ENCODE data around the gene RPL7L1. TPM values are rescaled to one million over a fixed set of nuclear protein-coding genes. Genes with fewer than 3 reads are reported as not detected.

Gene RPL7L1
- total RNA-seq, 1 donor, result 128 TPM

DNA sequence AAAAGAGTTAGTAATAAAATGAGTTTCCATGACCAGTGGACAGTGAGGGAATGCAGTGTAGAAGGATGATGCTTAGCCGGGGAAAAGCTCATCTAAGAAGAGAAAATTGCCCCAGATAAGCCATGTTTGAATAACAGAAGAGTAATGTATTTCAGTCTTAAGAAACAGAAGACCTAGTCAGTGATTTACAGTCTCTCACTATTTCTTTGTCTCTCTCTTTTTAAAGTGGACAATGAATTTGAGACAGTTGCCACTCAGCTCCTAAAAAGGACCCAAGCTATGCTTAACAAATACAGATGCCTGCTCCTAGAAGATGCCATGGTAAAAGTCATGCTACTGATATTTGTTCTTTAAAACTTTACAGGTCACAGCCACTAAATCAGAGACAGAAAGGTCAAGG, 19.4 kb upstream of the RPL7L1 start:
- Histone ChIP-seq H2AFZ (ENCODE audit: low read length) (no peak overlapping the region), H4K20me1 (ENCODE audit: insufficient read depth, low read length) (no peaks in the 10 kb centered on the region), H3K4me2 (ENCODE audit: insufficient read depth, low read length) (no peak overlapping the region), H3K4me3 (ENCODE audit: insufficient read depth, low read length) (no peak overlapping the region), H3K27ac (ENCODE audit: low read depth, low read length) (no peak overlapping the region), H3K9me3 (ENCODE audit: low read depth, low read length) (no peaks in the 10 kb centered on the region), H3K79me2 (ENCODE audit: insufficient read depth, low read length) (no peaks in the 10 kb centered on the region), H3K36me3 (ENCODE audit: insufficient read depth, low read length) (peaks cover 38% of the 10 kb centered on the region), H3K27me3 (ENCODE audit: insufficient read depth, low read length) (no peaks in the 10 kb centered on the region), H3K4me1 (ENCODE audit: insufficient read depth, low read length) (no peaks in the 10 kb centered on the region)
- TF ChIP-seq, protein P1, sequence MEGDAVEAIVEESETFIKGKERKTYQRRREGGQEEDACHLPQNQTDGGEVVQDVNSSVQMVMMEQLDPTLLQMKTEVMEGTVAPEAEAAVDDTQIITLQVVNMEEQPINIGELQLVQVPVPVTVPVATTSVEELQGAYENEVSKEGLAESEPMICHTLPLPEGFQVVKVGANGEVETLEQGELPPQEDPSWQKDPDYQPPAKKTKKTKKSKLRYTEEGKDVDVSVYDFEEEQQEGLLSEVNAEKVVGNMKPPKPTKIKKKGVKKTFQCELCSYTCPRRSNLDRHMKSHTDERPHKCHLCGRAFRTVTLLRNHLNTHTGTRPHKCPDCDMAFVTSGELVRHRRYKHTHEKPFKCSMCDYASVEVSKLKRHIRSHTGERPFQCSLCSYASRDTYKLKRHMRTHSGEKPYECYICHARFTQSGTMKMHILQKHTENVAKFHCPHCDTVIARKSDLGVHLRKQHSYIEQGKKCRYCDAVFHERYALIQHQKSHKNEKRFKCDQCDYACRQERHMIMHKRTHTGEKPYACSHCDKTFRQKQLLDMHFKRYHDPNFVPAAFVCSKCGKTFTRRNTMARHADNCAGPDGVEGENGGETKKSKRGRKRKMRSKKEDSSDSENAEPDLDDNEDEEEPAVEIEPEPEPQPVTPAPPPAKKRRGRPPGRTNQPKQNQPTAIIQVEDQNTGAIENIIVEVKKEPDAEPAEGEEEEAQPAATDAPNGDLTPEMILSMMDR (IDR thresholded peaks at IDR 0.05; ENCODE audit: extremely low read depth, low read depth, low read length), result no peak
- no peak for DNase-seq (ENCODE audit: insufficient read length, low spot score, missing footprints)

DNA sequence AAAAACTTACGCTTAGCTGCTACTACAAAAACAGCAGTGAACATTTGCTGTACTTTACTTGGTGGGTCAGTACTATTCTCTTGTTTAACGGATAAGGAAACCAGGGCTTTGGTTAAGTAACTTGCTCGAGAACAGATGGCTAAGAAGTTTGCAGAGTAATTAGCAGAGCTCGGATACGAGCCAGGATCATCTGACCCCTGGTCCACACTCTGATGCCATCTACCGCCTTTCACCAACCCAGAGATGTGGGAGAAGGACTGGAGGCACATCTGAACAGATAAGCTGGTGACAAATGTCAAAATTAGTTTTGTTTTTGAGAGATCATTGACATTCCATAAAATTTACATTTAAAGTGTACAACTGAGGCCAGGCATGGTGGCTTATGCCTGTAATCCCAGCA, 18.9 kb upstream of the RPL7L1 start:
- Histone ChIP-seq H3K27me3 (ENCODE audit: insufficient read depth, low read length) (no peaks in the 10 kb centered on the region), H3K27ac (ENCODE audit: low read depth, low read length) (no peak overlapping the region), H3K4me1 (ENCODE audit: insufficient read depth, low read length) (no peaks in the 10 kb centered on the region), H3K79me2 (ENCODE audit: insufficient read depth, low read length) (no peaks in the 10 kb centered on the region), H3K36me3 (ENCODE audit: insufficient read depth, low read length) (peaks cover 39% of the 10 kb centered on the region), H3K9me3 (ENCODE audit: low read depth, low read length) (no peaks in the 10 kb centered on the region), H3K4me3 (ENCODE audit: insufficient read depth, low read length) (no peak overlapping the region), H4K20me1 (ENCODE audit: insufficient read depth, low read length) (no peaks in the 10 kb centered on the region), H2AFZ (ENCODE audit: low read length) (no peak overlapping the region), H3K4me2 (ENCODE audit: insufficient read depth, low read length) (no peak overlapping the region)
- TF ChIP-seq, protein P1 (IDR thresholded peaks at IDR 0.05; ENCODE audit: extremely low read depth, low read depth, low read length), result no peak
- no peak for DNase-seq (ENCODE audit: insufficient read length, low spot score, missing footprints)

DNA sequence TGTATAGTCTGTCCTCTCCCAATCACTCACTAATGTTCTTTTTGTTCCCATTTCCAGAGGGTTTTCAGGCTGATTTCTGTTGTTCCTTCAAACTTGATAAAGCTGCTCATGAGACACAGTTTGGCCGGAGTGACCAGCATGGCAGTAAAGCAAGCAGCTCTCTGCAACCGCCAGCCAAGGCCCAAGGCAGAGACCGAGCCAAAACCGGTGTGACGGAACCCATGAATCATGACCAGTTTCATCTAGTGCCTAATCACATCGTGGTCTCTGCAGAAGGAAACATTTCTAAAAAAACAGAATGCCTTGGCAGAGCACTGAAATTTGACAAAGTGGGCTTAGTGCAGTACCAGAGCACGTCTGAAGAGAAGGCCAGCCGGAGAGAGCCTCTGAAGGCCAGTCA, 14.8 kb upstream of the RPL7L1 start:
- H3K9me3 ChIP-seq (ENCODE audit: low read depth, low read length), result no peaks in the 10 kb centered on the region
- no peak overlapping the region for H3K4me2 ChIP-seq (ENCODE audit: insufficient read depth, low read length)
- TF ChIP-seq, protein P1 (IDR thresholded peaks at IDR 0.05; ENCODE audit: extremely low read depth, low read depth, low read length), result no peak
- H3K4me1 ChIP-seq (ENCODE audit: insufficient read depth, low read length), result no peaks in the 10 kb centered on the region
- DNase-seq (ENCODE audit: insufficient read length, low spot score, missing footprints), result no peak
- H3K27me3 ChIP-seq (ENCODE audit: insufficient read depth, low read length), result no peaks in the 10 kb centered on the region
- H3K36me3 ChIP-seq (ENCODE audit: insufficient read depth, low read length), result peaks cover 38% of the 10 kb centered on the region
- H2AFZ ChIP-seq (ENCODE audit: low read length), result no peak overlapping the region
- H3K27ac ChIP-seq (ENCODE audit: low read depth, low read length), result no peak overlapping the region
- no peaks in the 10 kb centered on the region for H4K20me1 ChIP-seq (ENCODE audit: insufficient read depth, low read length)
- no peaks in the 10 kb centered on the region for H3K79me2 ChIP-seq (ENCODE audit: insufficient read depth, low read length)
- H3K4me3 ChIP-seq (ENCODE audit: insufficient read depth, low read length), result no peak overlapping the region

DNA sequence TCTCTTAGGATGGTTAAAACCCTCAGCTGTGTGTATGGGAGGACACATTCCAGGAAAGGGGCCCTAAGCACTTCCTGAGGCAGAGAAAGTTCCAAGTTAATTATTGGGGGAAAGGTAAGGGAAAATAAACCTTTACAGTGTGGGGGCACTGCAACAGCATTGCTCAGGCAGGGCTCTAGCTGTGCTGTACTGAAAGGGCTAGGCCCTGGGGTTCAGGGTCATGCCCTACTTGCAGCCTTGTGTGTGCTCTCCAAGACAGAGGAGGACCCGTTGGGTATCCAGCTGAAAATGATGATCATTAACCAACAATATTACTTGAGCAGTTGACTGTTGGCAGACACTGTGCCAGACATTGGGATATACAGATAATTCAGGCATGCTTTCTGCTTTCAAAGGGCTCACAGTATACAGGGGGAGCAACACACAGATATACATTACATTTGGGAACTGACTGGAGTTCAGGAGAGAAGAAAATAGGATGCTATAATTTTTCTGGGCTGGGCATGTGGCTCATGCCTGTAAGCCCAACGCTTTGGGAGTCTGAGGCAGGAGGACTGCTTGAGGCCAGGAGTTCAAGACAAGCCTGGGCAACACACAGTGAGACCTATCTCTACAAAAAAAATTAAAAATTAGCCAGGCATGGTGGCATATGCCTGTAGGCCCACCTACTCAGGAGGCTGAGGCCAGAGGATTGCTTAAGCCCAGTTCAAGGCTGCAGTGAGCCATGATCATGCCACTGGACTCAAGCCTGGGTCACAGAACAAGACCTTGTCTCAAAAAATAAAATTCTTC, 9.1 kb upstream of the RPL7L1 start:
- no peaks in the 10 kb centered on the region for H3K4me1 ChIP-seq (ENCODE audit: insufficient read depth, low read length)
- no peaks in the 10 kb centered on the region for H3K9me3 ChIP-seq (ENCODE audit: low read depth, low read length)
- H4K20me1 ChIP-seq (ENCODE audit: insufficient read depth, low read length), result no peaks in the 10 kb centered on the region
- TF ChIP-seq, protein P1 (IDR thresholded peaks at IDR 0.05; ENCODE audit: extremely low read depth, low read depth, low read length), result no peak
- H3K4me3 ChIP-seq (ENCODE audit: insufficient read depth, low read length), result no peak overlapping the region
- no peak overlapping the region for H3K27ac ChIP-seq (ENCODE audit: low read depth, low read length)
- no peaks in the 10 kb centered on the region for H3K79me2 ChIP-seq (ENCODE audit: insufficient read depth, low read length)
- no peaks in the 10 kb centered on the region for H3K27me3 ChIP-seq (ENCODE audit: insufficient read depth, low read length)
- H3K4me2 ChIP-seq (ENCODE audit: insufficient read depth, low read length), result no peak overlapping the region
- no peak for DNase-seq (ENCODE audit: insufficient read length, low spot score, missing footprints)
- H2AFZ ChIP-seq (ENCODE audit: low read length), result no peak overlapping the region
- H3K36me3 ChIP-seq (ENCODE audit: insufficient read depth, low read length), result peaks cover 8% of the 10 kb centered on the region

All from osteoblast (primary cell).